ENCODE data around the gene TMC5. TPM values are rescaled to one million over a fixed set of nuclear protein-coding genes. Genes with fewer than 3 reads are reported as not detected.
A peak's percentile ranks its signal among the peaks of the same experiment; 100 is the strongest.

Gene TMC5
- total and polyA plus RNA-seq, 2 of the 13 experiments (the other 11 are each of a cell fraction or from before 2014, with no cell fraction given), result 0.09 to 0.41 TPM

DNA sequence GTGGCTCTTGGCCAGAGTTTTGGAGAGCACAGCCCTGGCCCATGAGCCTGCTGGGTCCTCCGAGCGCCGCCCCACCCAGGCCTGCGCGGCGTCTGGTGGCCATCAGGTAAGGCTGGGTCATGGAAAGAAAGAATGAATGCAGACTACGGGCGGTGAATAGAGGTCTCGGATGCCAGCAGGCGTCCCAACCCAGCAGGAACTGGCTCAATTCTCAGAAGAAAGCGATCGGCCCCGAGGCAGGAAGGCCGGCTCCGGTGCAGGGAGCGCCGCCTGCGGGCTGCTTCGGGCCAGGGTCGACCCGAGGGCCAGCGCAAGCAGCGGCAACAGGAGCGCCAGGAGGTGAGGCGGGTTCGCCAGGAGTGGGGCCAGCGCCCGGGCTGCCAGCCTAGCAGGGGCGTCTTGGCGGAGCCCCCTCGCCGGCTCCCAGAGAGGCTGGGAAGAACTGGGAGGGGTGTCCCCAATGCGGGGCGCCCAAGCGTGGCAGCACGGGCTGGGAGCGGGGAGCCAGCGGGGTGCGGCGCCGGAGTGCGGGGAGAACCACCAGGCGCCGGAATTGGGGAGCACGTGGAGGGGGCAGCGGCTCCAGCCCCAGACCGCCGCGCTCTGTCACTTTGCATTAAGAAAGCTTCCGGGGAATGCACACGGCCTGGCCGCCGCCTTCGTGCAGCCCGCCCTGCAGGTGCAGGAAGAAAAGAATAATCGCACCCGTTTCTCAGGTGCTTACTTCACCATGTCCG is 7.1 kb upstream of the TMC5 start (continued):
- TF ChIP-seq, protein P1, sequence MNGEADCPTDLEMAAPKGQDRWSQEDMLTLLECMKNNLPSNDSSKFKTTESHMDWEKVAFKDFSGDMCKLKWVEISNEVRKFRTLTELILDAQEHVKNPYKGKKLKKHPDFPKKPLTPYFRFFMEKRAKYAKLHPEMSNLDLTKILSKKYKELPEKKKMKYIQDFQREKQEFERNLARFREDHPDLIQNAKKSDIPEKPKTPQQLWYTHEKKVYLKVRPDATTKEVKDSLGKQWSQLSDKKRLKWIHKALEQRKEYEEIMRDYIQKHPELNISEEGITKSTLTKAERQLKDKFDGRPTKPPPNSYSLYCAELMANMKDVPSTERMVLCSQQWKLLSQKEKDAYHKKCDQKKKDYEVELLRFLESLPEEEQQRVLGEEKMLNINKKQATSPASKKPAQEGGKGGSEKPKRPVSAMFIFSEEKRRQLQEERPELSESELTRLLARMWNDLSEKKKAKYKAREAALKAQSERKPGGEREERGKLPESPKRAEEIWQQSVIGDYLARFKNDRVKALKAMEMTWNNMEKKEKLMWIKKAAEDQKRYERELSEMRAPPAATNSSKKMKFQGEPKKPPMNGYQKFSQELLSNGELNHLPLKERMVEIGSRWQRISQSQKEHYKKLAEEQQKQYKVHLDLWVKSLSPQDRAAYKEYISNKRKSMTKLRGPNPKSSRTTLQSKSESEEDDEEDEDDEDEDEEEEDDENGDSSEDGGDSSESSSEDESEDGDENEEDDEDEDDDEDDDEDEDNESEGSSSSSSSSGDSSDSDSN (CRISPR knock-in tag; IDR thresholded peaks at IDR 0.05), result peak; percentile 44; the same call in 1 of the 2 replicates
- TF ChIP-seq, protein P2, sequence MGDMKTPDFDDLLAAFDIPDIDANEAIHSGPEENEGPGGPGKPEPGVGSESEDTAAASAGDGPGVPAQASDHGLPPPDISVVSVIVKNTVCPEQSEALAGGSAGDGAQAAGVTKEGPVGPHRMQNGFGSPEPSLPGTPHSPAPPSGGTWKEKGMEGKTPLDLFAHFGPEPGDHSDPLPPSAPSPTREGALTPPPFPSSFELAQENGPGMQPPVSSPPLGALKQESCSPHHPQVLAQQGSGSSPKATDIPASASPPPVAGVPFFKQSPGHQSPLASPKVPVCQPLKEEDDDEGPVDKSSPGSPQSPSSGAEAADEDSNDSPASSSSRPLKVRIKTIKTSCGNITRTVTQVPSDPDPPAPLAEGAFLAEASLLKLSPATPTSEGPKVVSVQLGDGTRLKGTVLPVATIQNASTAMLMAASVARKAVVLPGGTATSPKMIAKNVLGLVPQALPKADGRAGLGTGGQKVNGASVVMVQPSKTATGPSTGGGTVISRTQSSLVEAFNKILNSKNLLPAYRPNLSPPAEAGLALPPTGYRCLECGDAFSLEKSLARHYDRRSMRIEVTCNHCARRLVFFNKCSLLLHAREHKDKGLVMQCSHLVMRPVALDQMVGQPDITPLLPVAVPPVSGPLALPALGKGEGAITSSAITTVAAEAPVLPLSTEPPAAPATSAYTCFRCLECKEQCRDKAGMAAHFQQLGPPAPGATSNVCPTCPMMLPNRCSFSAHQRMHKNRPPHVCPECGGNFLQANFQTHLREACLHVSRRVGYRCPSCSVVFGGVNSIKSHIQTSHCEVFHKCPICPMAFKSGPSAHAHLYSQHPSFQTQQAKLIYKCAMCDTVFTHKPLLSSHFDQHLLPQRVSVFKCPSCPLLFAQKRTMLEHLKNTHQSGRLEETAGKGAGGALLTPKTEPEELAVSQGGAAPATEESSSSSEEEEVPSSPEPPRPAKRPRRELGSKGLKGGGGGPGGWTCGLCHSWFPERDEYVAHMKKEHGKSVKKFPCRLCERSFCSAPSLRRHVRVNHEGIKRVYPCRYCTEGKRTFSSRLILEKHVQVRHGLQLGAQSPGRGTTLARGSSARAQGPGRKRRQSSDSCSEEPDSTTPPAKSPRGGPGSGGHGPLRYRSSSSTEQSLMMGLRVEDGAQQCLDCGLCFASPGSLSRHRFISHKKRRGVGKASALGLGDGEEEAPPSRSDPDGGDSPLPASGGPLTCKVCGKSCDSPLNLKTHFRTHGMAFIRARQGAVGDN (CRISPR knock-in tag; IDR thresholded peaks at IDR 0.05), result peak; percentile 34
- TF ChIP-seq ZNF598 (CRISPR knock-in tag; IDR thresholded peaks at IDR 0.05; ENCODE audit: borderline replicate concordance) (peak; percentile 53; the same call in 1 of the 2 replicates), ZNF678 (CRISPR knock-in tag; IDR thresholded peaks at IDR 0.05) (no peak), IKZF1 (IDR thresholded peaks at IDR 0.05) (no peak), HNRNPLL (IDR thresholded peaks at IDR 0.05; ENCODE audit: low read depth, low read length, poor library complexity, severe bottlenecking) (peak; percentile 46), CCDC6 (CRISPR knock-in tag; IDR thresholded peaks at IDR 0.05) (0 out of 2 replicates have a peak, but pooled peaks have one; percentile 28), ATRX (CRISPR knock-in tag; IDR thresholded peaks at IDR 0.05; ENCODE audit: borderline replicate concordance) (no peak), ZNF382 (CRISPR knock-in tag; IDR thresholded peaks at IDR 0.05; ENCODE audit: borderline replicate concordance) (no peak), TAF1 (CRISPR knock-in tag; IDR thresholded peaks at IDR 0.05) (no peak)
- TF ChIP-seq, protein P3, sequence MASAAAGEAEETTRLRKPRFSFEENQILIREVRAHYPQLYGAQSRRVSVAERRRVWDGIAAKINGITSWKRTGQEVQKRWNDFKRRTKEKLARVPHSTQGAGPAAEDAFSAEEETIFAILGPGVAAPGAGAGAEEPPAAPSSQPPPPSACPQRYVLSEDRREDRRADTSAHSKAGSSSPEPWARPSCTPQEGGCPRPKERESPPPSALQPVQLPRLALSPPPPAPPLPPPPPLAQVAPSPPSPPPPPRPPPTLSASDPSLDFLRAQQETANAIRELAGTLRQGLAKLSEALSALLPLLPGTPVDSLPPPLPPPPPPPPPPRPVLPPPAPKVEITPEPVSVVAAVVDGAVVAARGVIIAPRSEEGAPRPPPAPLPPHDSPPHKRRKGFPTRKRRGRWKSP (CRISPR knock-in tag; IDR thresholded peaks at IDR 0.05), result peak; percentile 61; the same call in 1 of the 2 replicates
- TF ChIP-seq, protein P4, sequence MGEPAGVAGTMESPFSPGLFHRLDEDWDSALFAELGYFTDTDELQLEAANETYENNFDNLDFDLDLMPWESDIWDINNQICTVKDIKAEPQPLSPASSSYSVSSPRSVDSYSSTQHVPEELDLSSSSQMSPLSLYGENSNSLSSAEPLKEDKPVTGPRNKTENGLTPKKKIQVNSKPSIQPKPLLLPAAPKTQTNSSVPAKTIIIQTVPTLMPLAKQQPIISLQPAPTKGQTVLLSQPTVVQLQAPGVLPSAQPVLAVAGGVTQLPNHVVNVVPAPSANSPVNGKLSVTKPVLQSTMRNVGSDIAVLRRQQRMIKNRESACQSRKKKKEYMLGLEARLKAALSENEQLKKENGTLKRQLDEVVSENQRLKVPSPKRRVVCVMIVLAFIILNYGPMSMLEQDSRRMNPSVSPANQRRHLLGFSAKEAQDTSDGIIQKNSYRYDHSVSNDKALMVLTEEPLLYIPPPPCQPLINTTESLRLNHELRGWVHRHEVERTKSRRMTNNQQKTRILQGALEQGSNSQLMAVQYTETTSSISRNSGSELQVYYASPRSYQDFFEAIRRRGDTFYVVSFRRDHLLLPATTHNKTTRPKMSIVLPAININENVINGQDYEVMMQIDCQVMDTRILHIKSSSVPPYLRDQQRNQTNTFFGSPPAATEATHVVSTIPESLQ (CRISPR knock-in tag; conservative IDR thresholded peaks at IDR 0.05), result no peak
- TF ChIP-seq, protein P5, sequence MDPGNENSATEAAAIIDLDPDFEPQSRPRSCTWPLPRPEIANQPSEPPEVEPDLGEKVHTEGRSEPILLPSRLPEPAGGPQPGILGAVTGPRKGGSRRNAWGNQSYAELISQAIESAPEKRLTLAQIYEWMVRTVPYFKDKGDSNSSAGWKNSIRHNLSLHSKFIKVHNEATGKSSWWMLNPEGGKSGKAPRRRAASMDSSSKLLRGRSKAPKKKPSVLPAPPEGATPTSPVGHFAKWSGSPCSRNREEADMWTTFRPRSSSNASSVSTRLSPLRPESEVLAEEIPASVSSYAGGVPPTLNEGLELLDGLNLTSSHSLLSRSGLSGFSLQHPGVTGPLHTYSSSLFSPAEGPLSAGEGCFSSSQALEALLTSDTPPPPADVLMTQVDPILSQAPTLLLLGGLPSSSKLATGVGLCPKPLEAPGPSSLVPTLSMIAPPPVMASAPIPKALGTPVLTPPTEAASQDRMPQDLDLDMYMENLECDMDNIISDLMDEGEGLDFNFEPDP (CRISPR knock-in tag; conservative IDR thresholded peaks at IDR 0.05), result no peak
- TF ChIP-seq, protein P6, sequence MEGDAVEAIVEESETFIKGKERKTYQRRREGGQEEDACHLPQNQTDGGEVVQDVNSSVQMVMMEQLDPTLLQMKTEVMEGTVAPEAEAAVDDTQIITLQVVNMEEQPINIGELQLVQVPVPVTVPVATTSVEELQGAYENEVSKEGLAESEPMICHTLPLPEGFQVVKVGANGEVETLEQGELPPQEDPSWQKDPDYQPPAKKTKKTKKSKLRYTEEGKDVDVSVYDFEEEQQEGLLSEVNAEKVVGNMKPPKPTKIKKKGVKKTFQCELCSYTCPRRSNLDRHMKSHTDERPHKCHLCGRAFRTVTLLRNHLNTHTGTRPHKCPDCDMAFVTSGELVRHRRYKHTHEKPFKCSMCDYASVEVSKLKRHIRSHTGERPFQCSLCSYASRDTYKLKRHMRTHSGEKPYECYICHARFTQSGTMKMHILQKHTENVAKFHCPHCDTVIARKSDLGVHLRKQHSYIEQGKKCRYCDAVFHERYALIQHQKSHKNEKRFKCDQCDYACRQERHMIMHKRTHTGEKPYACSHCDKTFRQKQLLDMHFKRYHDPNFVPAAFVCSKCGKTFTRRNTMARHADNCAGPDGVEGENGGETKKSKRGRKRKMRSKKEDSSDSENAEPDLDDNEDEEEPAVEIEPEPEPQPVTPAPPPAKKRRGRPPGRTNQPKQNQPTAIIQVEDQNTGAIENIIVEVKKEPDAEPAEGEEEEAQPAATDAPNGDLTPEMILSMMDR (CRISPR knock-in tag; IDR thresholded peaks at IDR 0.05), result peak; percentile 33; the same call in 1 of the 2 replicates
